Stomach (tissue), 4 donors: Measurements from ENCODE around the gene LBR.

ENCODE experiments used
- POLR2A ChIP-seq, 4 donors: fragments of 450-650 bp; IDR thresholded peaks; one replicate each; pipeline ENCODE4 v1.6.1; 2016; ENCODE audit warnings: antibody characterized with exemption in 4 of 4, control low read depth in 2 of 4, mild to moderate bottlenecking in 1 of 4, moderate library complexity in 1 of 4
- POLR2AphosphoS5 ChIP-seq, 3 donors: sonication (generic); formaldehyde crosslinking; IDR thresholded peaks; one replicate each; pipeline ENCODE4 v1.6.1; 2016; ENCODE audit warnings: antibody characterized with exemption in 3 of 3
- TF ChIP-seq, protein P1 (sequence below), 7 experiments: fragments of 450-650 bp in 4 of 7; fragments of 200-600 bp in 3 of 7; sonication (generic) in 3 of 7; IDR thresholded peaks; one replicate each; pipeline ENCODE4 v1.5.1; 2016 to 2019; ENCODE audit warnings: antibody characterized with exemption in 7 of 7, control low read depth in 2 of 7, mild to moderate bottlenecking in 1 of 7

GRCh38 chr1:225418598-225418997 is 9.2 kb downstream of the LBR start:
- TF ChIP-seq, protein P1, sequence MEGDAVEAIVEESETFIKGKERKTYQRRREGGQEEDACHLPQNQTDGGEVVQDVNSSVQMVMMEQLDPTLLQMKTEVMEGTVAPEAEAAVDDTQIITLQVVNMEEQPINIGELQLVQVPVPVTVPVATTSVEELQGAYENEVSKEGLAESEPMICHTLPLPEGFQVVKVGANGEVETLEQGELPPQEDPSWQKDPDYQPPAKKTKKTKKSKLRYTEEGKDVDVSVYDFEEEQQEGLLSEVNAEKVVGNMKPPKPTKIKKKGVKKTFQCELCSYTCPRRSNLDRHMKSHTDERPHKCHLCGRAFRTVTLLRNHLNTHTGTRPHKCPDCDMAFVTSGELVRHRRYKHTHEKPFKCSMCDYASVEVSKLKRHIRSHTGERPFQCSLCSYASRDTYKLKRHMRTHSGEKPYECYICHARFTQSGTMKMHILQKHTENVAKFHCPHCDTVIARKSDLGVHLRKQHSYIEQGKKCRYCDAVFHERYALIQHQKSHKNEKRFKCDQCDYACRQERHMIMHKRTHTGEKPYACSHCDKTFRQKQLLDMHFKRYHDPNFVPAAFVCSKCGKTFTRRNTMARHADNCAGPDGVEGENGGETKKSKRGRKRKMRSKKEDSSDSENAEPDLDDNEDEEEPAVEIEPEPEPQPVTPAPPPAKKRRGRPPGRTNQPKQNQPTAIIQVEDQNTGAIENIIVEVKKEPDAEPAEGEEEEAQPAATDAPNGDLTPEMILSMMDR (IDR thresholded peaks at IDR 0.05), result no peak
- no peak for TF ChIP-seq POLR2A (IDR thresholded peaks at IDR 0.05)
- no peak for TF ChIP-seq POLR2AphosphoS5 (IDR thresholded peaks at IDR 0.05)
